Ishikawa (cell line): ENCODE results near the gene ATP6V1G3.

Experiments used
- CEBPB ChIP-seq: IDR thresholded peaks from 2 replicates; pipeline ENCODE4 v1.6.1; 2012
- RAD21 ChIP-seq: IDR thresholded peaks from 2 replicates; pipeline ENCODE4 v1.6.1; 2012; ENCODE audit warnings: low read depth
- ZBTB7A ChIP-seq: IDR thresholded peaks from 2 replicates; pipeline ENCODE4 v1.6.1; 2012; ENCODE audit warnings: low read depth

DNA sequence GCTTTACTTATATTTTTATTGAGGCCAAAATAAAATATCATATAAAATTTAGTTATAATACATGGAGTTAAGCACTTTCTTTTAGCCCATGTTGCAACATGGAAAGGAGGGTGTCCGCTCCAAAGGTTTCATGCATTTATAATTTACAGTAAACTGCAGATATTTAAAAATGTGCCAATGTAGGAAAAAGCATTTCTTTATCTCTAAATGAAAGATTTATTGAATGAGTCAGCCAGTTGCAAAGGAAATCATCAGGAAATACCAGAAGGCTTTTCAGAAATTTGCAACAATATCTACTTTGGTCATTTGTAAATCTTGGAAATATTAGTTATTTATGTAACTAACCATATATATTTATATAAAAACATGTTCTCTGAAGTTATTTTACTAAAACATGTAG is 12.1 kb downstream of the ATP6V1G3 start:
- TF ChIP-seq RAD21 (no peak), ZBTB7A (no peak), CEBPB (no peak)
